Esophagus muscularis mucosa (tissue), 3 donors: ENCODE measurements around the gene FAM89B.

ENCODE experiments used
- POLR2A ChIP-seq: fragments of 450-650 bp; IDR thresholded peaks from one replicate; pipeline ENCODE4 v1.6.1; 2017; ENCODE audit warnings: antibody characterized with exemption, moderate library complexity, mild to moderate bottlenecking, low read depth
- TF ChIP-seq, protein P1 (sequence below), 3 experiments: fragments of 200-600 bp in 2 of 3; fragments of 450-650 bp in 1 of 3; sonication (generic) in 2 of 3; IDR thresholded peaks; one replicate each; pipeline ENCODE4 v1.5.1; 2017 to 2019; ENCODE audit warnings: antibody characterized with exemption in 3 of 3, mild to moderate bottlenecking in 2 of 3, moderate library complexity in 1 of 3

DNA sequence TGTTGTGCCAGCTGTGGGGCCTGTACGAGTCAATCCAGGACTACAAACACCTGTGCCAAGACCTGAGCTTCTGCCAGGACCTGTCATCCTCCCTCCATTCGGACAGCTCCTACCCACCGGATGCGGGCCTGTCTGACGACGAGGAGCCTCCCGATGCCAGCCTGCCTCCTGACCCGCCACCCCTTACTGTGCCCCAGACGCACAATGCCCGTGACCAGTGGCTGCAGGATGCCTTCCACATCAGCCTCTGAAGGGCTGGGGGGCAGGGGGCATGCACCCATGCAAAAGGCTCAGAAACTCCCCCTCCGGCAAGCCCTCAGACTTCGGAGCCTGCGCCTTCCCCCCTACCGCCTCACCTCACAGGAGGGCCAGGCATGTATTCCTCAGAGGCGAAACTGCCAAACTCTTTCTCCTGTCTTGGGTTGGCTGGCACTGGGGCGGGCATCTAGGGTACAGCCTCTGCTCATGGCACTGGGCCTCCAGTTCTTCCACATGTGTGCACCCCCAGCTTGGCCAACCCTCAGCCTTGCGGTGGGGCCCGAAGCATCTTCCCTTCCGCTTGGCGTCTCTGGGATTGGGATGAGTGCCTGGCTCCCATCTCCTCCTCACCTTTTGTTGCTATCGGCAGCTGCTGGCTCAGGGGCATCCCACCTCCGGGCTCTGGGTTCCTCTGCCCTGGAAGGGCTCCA is 1.2 kb downstream of the FAM89B start:
- TF ChIP-seq, protein P1, sequence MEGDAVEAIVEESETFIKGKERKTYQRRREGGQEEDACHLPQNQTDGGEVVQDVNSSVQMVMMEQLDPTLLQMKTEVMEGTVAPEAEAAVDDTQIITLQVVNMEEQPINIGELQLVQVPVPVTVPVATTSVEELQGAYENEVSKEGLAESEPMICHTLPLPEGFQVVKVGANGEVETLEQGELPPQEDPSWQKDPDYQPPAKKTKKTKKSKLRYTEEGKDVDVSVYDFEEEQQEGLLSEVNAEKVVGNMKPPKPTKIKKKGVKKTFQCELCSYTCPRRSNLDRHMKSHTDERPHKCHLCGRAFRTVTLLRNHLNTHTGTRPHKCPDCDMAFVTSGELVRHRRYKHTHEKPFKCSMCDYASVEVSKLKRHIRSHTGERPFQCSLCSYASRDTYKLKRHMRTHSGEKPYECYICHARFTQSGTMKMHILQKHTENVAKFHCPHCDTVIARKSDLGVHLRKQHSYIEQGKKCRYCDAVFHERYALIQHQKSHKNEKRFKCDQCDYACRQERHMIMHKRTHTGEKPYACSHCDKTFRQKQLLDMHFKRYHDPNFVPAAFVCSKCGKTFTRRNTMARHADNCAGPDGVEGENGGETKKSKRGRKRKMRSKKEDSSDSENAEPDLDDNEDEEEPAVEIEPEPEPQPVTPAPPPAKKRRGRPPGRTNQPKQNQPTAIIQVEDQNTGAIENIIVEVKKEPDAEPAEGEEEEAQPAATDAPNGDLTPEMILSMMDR (IDR thresholded peaks at IDR 0.05), result no peak
- no peak for TF ChIP-seq POLR2A
